Hepatocyte (in vitro differentiated cells): ENCODE data around the gene OTOGL. TPM values are rescaled to one million over a fixed set of nuclear protein-coding genes. Genes with fewer than 3 reads are reported as not detected.
A peak's percentile ranks its signal among the peaks of the same experiment; 100 is the strongest.

ENCODE experiments used
- DNase-seq: peaks from one replicate; pipeline ENCODE4 v3.0.0-alpha.2; 2016; ENCODE audit warnings: low spot score
- H2AFZ ChIP-seq: fragments of 200-600 bp; sonication (generic); 2 replicates; pipeline ENCODE4 v1.6.0; 2016; ENCODE audit warnings: antibody characterized with exemption, mild to moderate bottlenecking
- H3K27ac ChIP-seq: fragments of 200-600 bp; sonication (generic); 2 replicates; pipeline ENCODE4 v1.5.1; 2016; ENCODE audit warnings: mild to moderate bottlenecking
- H3K27me3 ChIP-seq: fragments of 200-600 bp; sonication (generic); 2 replicates; pipeline ENCODE4 v1.6.1; 2016
- H3K36me3 ChIP-seq: fragments of 200-600 bp; sonication (generic); replicated peaks from 2 replicates; pipeline ENCODE4 v1.5.1; 2016; ENCODE audit warnings: low read depth; ENCODE audit not compliant: insufficient read depth
- H3K4me1 ChIP-seq: fragments of 200-600 bp; sonication (generic); 2 replicates; pipeline ENCODE4 v1.5.1; 2016; ENCODE audit warnings: mild to moderate bottlenecking, moderate library complexity; ENCODE audit not compliant: insufficient read depth
- H3K4me2 ChIP-seq: fragments of 200-600 bp; sonication (generic); 2 replicates; pipeline ENCODE4 v1.6.0; 2016
- H3K4me3 ChIP-seq: fragments of 200-600 bp; sonication (generic); 2 replicates; pipeline ENCODE4 v1.5.1; 2016; ENCODE audit warnings: mild to moderate bottlenecking
- H3K79me2 ChIP-seq: fragments of 200-600 bp; sonication (generic); 2 replicates; pipeline ENCODE4 v1.6.0; 2017; ENCODE audit warnings: mild to moderate bottlenecking
- H3K9me2 ChIP-seq: fragments of 200-600 bp; sonication (generic); replicated peaks from 2 replicates; pipeline ENCODE4 v1.6.0; 2017; ENCODE audit warnings: mild to moderate bottlenecking; ENCODE audit not compliant: insufficient read depth
- H3K9me3 ChIP-seq: fragments of 200-600 bp; sonication (generic); 2 replicates; pipeline ENCODE4 v1.5.1; 2016; ENCODE audit warnings: low read depth, mild to moderate bottlenecking
- H4K20me1 ChIP-seq: fragments of 200-600 bp; sonication (generic); 2 replicates; pipeline ENCODE4 v1.6.0; 2016; ENCODE audit warnings: mild to moderate bottlenecking; ENCODE audit not compliant: insufficient read depth, poor library complexity, severe bottlenecking
- CTCF ChIP-seq: fragments of 200-600 bp; sonication (generic); IDR thresholded peaks from 2 replicates; pipeline ENCODE4 v1.5.1; 2016; ENCODE audit warnings: antibody characterized with exemption, mild to moderate bottlenecking; ENCODE audit not compliant: poor library complexity
- EZH2 ChIP-seq: fragments of 200-600 bp; sonication (generic); IDR thresholded peaks from 2 replicates; pipeline ENCODE4 v1.6.1; 2016; ENCODE audit warnings: antibody characterized with exemption, mild to moderate bottlenecking, borderline replicate concordance
- EZH2phosphoT487 ChIP-seq: fragments of 200-600 bp; sonication (generic); IDR thresholded peaks from one replicate; pipeline ENCODE4 v1.6.1; 2018; ENCODE audit warnings: antibody characterized with exemption, mild to moderate bottlenecking, low read depth, moderate library complexity; ENCODE audit not compliant: unreplicated experiment, severe bottlenecking
- WGBS: methylation state at CpG from one replicate; pipeline ENCODE4 v1.1.6; 2016; ENCODE audit warnings: low lambda C conversion rate; ENCODE audit errors: missing lambda C conversion rate; 5-methylcytosine and 5-hydroxymethylcytosine counted together
- polyA plus RNA-seq: library from polyadenylated mRNA; unstranded; fragments of >200 nt; fragmentation: Nextera tagmentation; extraction: Ambion mirVana; gene quantifications from 2 replicates; pipeline ENCODE4 v1.2.1, GENCODE V29; 2016
- total RNA-seq: library from RNA; depleted of rRNA; stranded (reverse); fragments of >200 nt; gene quantifications from 2 replicates; pipeline ENCODE4 v1.2.3, GENCODE V29; 2014

OTOGL gene
- total and polyA plus RNA-seq, 2 experiments from 2014 or later = 0.33 TPM; not detected in 1

GRCh38 chr12:80321653-80322052 lies 222.3 kb downstream of the OTOGL start:
- no peaks in the 10 kb centered on the region for H4K20me1 ChIP-seq
- no peaks in the 10 kb centered on the region for H3K9me2 ChIP-seq
- TF ChIP-seq EZH2 = no peak
- peak; percentile 35 for DNase-seq
- no peak overlapping the region for H3K4me3 ChIP-seq
- H2AFZ ChIP-seq = no peak overlapping the region
- peak overlapping the region; percentile 20 for H3K27ac ChIP-seq
- peaks cover 7% of the 10 kb centered on the region for H3K4me1 ChIP-seq
- H3K9me3 ChIP-seq = no peaks in the 10 kb centered on the region
- peak overlapping the region; percentile 42 for H3K4me2 ChIP-seq
- no peaks in the 10 kb centered on the region for H3K36me3 ChIP-seq
- H3K27me3 ChIP-seq = no peaks in the 10 kb centered on the region
- WGBS = 57% methylated on average over 2 of the region's 2 CpGs
- H3K79me2 ChIP-seq = no peaks in the 10 kb centered on the region

- Histone ChIP-seq H3K36me3 (no peaks in the 10 kb centered on the region), H3K4me3 (no peak overlapping the region), H3K27me3 (no peaks in the 10 kb centered on the region), H3K4me1 (peaks cover 7% of the 10 kb centered on the region), H3K4me2 (no peak overlapping the region), H3K9me3 (no peaks in the 10 kb centered on the region), H3K79me2 (no peaks in the 10 kb centered on the region), H3K27ac (no peak overlapping the region), H2AFZ (no peak overlapping the region), H4K20me1 (no peaks in the 10 kb centered on the region), H3K9me2 (no peaks in the 10 kb centered on the region)
- TF ChIP-seq CTCF = no peak
- no peak for TF ChIP-seq EZH2
- TF ChIP-seq EZH2phosphoT487 = no peak
- no peak for DNase-seq
- 80% methylated on average over 4 of the region's 4 CpGs for WGBS
Observed at GRCh38 chr12:80325167-80325959, 226.0 kb downstream of the OTOGL start.

- WGBS = 94% methylated on average over 1 of the region's 1 CpG
- Histone ChIP-seq H3K36me3 (no peaks in the 10 kb centered on the region), H3K4me2 (no peak overlapping the region), H3K9me2 (no peaks in the 10 kb centered on the region), H3K4me1 (no peaks in the 10 kb centered on the region), H2AFZ (no peak overlapping the region), H3K4me3 (no peak overlapping the region), H3K27me3 (no peaks in the 10 kb centered on the region), H3K27ac (no peak overlapping the region), H3K79me2 (no peaks in the 10 kb centered on the region), H4K20me1 (no peaks in the 10 kb centered on the region), H3K9me3 (no peaks in the 10 kb centered on the region)
- DNase-seq = no peak
- TF ChIP-seq EZH2 = no peak
- no peak for TF ChIP-seq EZH2phosphoT487
- TF ChIP-seq CTCF = no peak
Observed at GRCh38 chr12:80332827-80333226, 233.5 kb downstream of the OTOGL start.

GRCh38 chr12:80352474-80352873 lies 253.1 kb downstream of the OTOGL start:
- Histone ChIP-seq H4K20me1 (no peaks in the 10 kb centered on the region), H3K79me2 (no peaks in the 10 kb centered on the region), H3K9me2 (no peaks in the 10 kb centered on the region), H2AFZ (no peak overlapping the region), H3K27me3 (no peaks in the 10 kb centered on the region), H3K36me3 (no peaks in the 10 kb centered on the region), H3K9me3 (no peaks in the 10 kb centered on the region), H3K4me3 (no peak overlapping the region), H3K4me2 (no peak overlapping the region), H3K4me1 (no peaks in the 10 kb centered on the region), H3K27ac (no peak overlapping the region)
- WGBS = 89% methylated on average over 1 of the region's 1 CpG
- DNase-seq = no peak
- TF ChIP-seq CTCF (no peak), EZH2 (no peak), EZH2phosphoT487 (no peak)
